SK-N-SH (cell line): ENCODE data around the gene BIRC7. TPM values are rescaled to one million over a fixed set of nuclear protein-coding genes. Genes with fewer than 3 reads are reported as not detected.
A peak's percentile ranks its signal among the peaks of the same experiment; 100 is the strongest.

ENCODE experiments used
- CTCF ChIA-PET: fragments of 300-600, 350-600 bp; formaldehyde crosslinking; extraction: SDS; loops from one replicate; lab custom pipeline; 2021; lab: Yijun Ruan, JAX
- POLR2A ChIA-PET: fragments of 350-600 bp; sonication (Branson Sonifier 250); formaldehyde crosslinking; extraction: SDS; loops from one replicate; lab custom pipeline; 2020; ENCODE audit warnings: antibody characterized with exemption, inconsistent platforms; lab: Yijun Ruan, JAX
- DNase-seq: peaks from one replicate; pipeline ENCODE4 v3.0.0; 2012
- H2AFZ ChIP-seq: fragments of 200-600 bp; sonication (generic); 2 replicates; pipeline ENCODE4 v1.8.1; 2016; ENCODE audit warnings: antibody characterized with exemption, mild to moderate bottlenecking, low read depth
- H3F3A ChIP-seq: fragments of 200-600 bp; sonication (generic); replicated peaks from 2 replicates; pipeline ENCODE3; 2016; ENCODE audit warnings: antibody characterized with exemption, mild to moderate bottlenecking; ENCODE audit not compliant: insufficient read depth
- H3K27ac ChIP-seq, 2 experiments: fragments of 200-500 bp in 1 of 2; fragments of 200-600 bp in 1 of 2; sonication (Bioruptor generic) in 1 of 2; sonication (generic), shearing (Covaris generic) in 1 of 2; 2 replicates each; pipeline versions ENCODE4 v1.5.1 to v1.6.1; 2014 to 2016; ENCODE audit warnings: low read depth in 2 of 2, inconsistent platforms in 1 of 2, low read length in 1 of 2, mild to moderate bottlenecking in 1 of 2, mixed read lengths in 1 of 2
- H3K27me3 ChIP-seq: fragments of 200-600 bp; sonication (generic), shearing (Covaris generic); 2 replicates; pipeline ENCODE4 v1.6.1; 2016; ENCODE audit warnings: mixed run types; ENCODE audit not compliant: insufficient read depth
- H3K36me3 ChIP-seq, 2 experiments: fragments of 200-500 bp in 1 of 2; fragments of 200-600 bp in 1 of 2; sonication (Bioruptor generic) in 1 of 2; sonication (generic) in 1 of 2; replicated peaks in 1 of 2; 2 replicates each; pipeline versions ENCODE3 to v1.5.1; 2014 to 2016; ENCODE audit warnings: low read length in 1 of 2, mild to moderate bottlenecking in 1 of 2; ENCODE audit not compliant: insufficient read depth in 2 of 2, control insufficient read depth in 1 of 2
- H3K4me1 ChIP-seq, 2 experiments: fragments of 200-500 bp in 1 of 2; fragments of 200-600 bp in 1 of 2; sonication (Bioruptor generic) in 1 of 2; sonication (generic), shearing (Covaris generic) in 1 of 2; 2 replicates each; pipeline versions ENCODE4 v1.5.1 to v1.6.1; 2014 to 2016; ENCODE audit warnings: low read depth in 1 of 2, low read length in 1 of 2, mixed run types in 1 of 2; ENCODE audit not compliant: insufficient read depth in 2 of 2, control insufficient read depth in 1 of 2
- H3K4me2 ChIP-seq: fragments of 200-600 bp; sonication (generic), shearing (Covaris generic); 2 replicates; pipeline ENCODE4 v1.6.1; 2017; ENCODE audit warnings: mixed run types
- H3K4me3 ChIP-seq, 2 experiments: fragments of 200-500 bp in 1 of 2; fragments of 200-600 bp in 1 of 2; sonication (Bioruptor generic) in 1 of 2; sonication (generic), shearing (Covaris generic) in 1 of 2; 2 replicates each; pipeline versions ENCODE4 v1.5.1 to v1.8.1; 2014 to 2016; ENCODE audit warnings: low read depth in 2 of 2, inconsistent platforms in 1 of 2, low read length in 1 of 2, mild to moderate bottlenecking in 1 of 2, mixed read lengths in 1 of 2, moderate library complexity in 1 of 2
- H3K79me2 ChIP-seq: fragments of 200-600 bp; sonication (generic); 2 replicates; pipeline ENCODE4 v1.8.1; 2017; ENCODE audit warnings: mild to moderate bottlenecking; ENCODE audit not compliant: insufficient read depth
- H3K9ac ChIP-seq: fragments of 200-600 bp; sonication (generic); 2 replicates; pipeline ENCODE4 v1.6.1; 2017; ENCODE audit warnings: mixed run types
- H3K9me2 ChIP-seq: fragments of 200-600 bp; sonication (generic); 2 replicates; pipeline ENCODE4 v1.6.1; 2017; ENCODE audit warnings: mixed run types
- H3K9me3 ChIP-seq: fragments of 200-600 bp; sonication (generic); 2 replicates; pipeline ENCODE4 v1.6.1; 2017; ENCODE audit warnings: mixed run types, mild to moderate bottlenecking, moderate library complexity
- H4K20me1 ChIP-seq: fragments of 200-600 bp; sonication (generic); 2 replicates; pipeline ENCODE4 v1.6.1; 2017; ENCODE audit warnings: mild to moderate bottlenecking, mixed run types; ENCODE audit not compliant: insufficient read depth
- EP300 ChIP-seq, 2 experiments: IDR thresholded peaks; 2 replicates each; pipeline versions ENCODE4 v1.4.0 to v1.6.1; 2012; ENCODE audit warnings: borderline replicate concordance in 1 of 2, low read depth in 1 of 2, low read length in 1 of 2
- FOSL2 ChIP-seq: IDR thresholded peaks from 2 replicates; pipeline ENCODE4 v1.4.0; 2012; ENCODE audit warnings: low read depth, mild to moderate bottlenecking, moderate library complexity, borderline replicate concordance
- JUND ChIP-seq: IDR thresholded peaks from 2 replicates; pipeline ENCODE4 v1.4.0; 2012
- POLR2AphosphoS5 ChIP-seq: IDR thresholded peaks from 2 replicates; pipeline ENCODE4 v1.6.1; 2012; ENCODE audit warnings: low read depth, low read length
- RAD21 ChIP-seq: IDR thresholded peaks from 2 replicates; pipeline ENCODE4 v1.6.1; 2012; ENCODE audit warnings: mild to moderate bottlenecking, low read length
- RXRA ChIP-seq: IDR thresholded peaks from 2 replicates; pipeline ENCODE4 v1.4.0; 2012; ENCODE audit warnings: low read depth, mild to moderate bottlenecking, borderline replicate concordance
- SIN3A ChIP-seq: IDR thresholded peaks from 2 replicates; pipeline ENCODE4 v1.6.1; 2012; ENCODE audit warnings: low read depth, mild to moderate bottlenecking, low read length, moderate library complexity, borderline replicate concordance
- SMC3 ChIP-seq: IDR thresholded peaks from 2 replicates; pipeline ENCODE4 v1.6.1; 2012; ENCODE audit warnings: low read depth, low read length, improper control_type of control experiment
- TCF12 ChIP-seq: IDR thresholded peaks from 2 replicates; pipeline ENCODE4 v1.4.0; 2012
- WGBS: methylation state at CpG from one replicate; pipeline ENCODE4 v1.1.6; 2017; ENCODE audit warnings: low lambda C conversion rate; 5-methylcytosine and 5-hydroxymethylcytosine counted together
- polyA plus RNA-seq, 3 experiments: library from polyadenylated mRNA; depleted of rRNA; stranded (reverse); fragments of >200 nt; gene quantifications; 2 replicates each; pipeline ENCODE4 v1.2.3, GENCODE V29; 2012
- TF ChIP-seq, protein P1 (sequence below): fragments of 200-600 bp; sonication (generic); IDR thresholded peaks from 2 replicates; pipeline ENCODE4 v1.6.1; 2017; ENCODE audit warnings: antibody characterized with exemption, mild to moderate bottlenecking, moderate library complexity
- TF ChIP-seq, protein P2 (sequence below): IDR thresholded peaks from 2 replicates; pipeline ENCODE4; 2012
- TF ChIP-seq, protein P3 (sequence below): fragments of 150-350 bp; IDR thresholded peaks from 2 replicates; pipeline ENCODE4 v1.6.1; 2016; ENCODE audit warnings: mild to moderate bottlenecking, low read depth, low read length

Gene BIRC7
- polyA plus RNA-seq, 1 of the 3 experiments (the other 2 are of a cell fraction), result not detected

DNA sequence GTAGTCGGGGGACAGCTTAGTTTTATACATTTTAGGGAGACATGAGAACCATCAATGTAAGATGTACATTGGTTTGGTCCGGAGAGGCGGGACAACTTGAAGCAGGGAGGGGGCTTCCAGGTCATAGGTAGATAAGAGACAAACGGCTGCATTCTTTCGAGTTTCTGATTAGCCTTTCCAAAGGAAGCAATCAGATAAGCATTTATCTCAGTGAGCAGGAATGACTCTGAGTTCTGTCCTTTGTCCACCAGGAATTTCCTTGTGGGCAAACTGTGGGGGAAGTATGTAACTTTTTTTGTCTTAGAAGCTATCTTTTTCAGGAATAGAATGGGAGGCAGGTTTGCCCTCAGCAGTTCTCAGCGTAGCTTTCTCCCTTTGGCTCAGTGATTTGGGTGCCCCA is 21.2 kb upstream of the BIRC7 start:
- Histone ChIP-seq H2AFZ (no peak overlapping the region), H3F3A (no peaks in the 10 kb centered on the region), H3K9ac (peak overlapping the region; percentile 87; the same call in 1 of the 2 replicates), H3K79me2 (peaks cover 62% of the 10 kb centered on the region), H3K4me1 (peaks cover 10 to 21% of the 10 kb centered on the region in 2 experiments; a peak in 3 of 4 replicates), H3K36me3 (peaks cover 35 to 41% of the 10 kb centered on the region in 2 experiments), H4K20me1 (peaks cover 55% of the 10 kb centered on the region), H3K9me3 (no peaks in the 10 kb centered on the region)
- POLR2A ChIA-PET, result no interaction called here
- 76% methylated on average over 6 of the region's 6 CpGs for WGBS
- TF ChIP-seq RXRA, result no peak
- TF ChIP-seq, protein P1, sequence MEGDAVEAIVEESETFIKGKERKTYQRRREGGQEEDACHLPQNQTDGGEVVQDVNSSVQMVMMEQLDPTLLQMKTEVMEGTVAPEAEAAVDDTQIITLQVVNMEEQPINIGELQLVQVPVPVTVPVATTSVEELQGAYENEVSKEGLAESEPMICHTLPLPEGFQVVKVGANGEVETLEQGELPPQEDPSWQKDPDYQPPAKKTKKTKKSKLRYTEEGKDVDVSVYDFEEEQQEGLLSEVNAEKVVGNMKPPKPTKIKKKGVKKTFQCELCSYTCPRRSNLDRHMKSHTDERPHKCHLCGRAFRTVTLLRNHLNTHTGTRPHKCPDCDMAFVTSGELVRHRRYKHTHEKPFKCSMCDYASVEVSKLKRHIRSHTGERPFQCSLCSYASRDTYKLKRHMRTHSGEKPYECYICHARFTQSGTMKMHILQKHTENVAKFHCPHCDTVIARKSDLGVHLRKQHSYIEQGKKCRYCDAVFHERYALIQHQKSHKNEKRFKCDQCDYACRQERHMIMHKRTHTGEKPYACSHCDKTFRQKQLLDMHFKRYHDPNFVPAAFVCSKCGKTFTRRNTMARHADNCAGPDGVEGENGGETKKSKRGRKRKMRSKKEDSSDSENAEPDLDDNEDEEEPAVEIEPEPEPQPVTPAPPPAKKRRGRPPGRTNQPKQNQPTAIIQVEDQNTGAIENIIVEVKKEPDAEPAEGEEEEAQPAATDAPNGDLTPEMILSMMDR, result no peak
- TF ChIP-seq RAD21, result no peak
- TF ChIP-seq FOSL2, result no peak
- no peak for TF ChIP-seq TCF12
- no peak for TF ChIP-seq SIN3A
- TF ChIP-seq JUND, result no peak
- TF ChIP-seq SMC3, result no peak
- TF ChIP-seq POLR2AphosphoS5, result no peak
- TF ChIP-seq EP300 (IDR thresholded peaks at IDR 0.05; ENCODE audit: borderline replicate concordance in 1 of 2, low read depth in 1 of 2, low read length in 1 of 2), result no peak
- TF ChIP-seq, protein P2, sequence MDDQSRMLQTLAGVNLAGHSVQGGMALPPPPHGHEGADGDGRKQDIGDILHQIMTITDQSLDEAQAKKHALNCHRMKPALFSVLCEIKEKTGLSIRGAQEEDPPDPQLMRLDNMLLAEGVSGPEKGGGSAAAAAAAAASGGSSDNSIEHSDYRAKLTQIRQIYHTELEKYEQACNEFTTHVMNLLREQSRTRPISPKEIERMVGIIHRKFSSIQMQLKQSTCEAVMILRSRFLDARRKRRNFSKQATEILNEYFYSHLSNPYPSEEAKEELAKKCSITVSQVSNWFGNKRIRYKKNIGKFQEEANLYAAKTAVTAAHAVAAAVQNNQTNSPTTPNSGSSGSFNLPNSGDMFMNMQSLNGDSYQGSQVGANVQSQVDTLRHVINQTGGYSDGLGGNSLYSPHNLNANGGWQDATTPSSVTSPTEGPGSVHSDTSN, result no peak
- TF ChIP-seq, protein P3, sequence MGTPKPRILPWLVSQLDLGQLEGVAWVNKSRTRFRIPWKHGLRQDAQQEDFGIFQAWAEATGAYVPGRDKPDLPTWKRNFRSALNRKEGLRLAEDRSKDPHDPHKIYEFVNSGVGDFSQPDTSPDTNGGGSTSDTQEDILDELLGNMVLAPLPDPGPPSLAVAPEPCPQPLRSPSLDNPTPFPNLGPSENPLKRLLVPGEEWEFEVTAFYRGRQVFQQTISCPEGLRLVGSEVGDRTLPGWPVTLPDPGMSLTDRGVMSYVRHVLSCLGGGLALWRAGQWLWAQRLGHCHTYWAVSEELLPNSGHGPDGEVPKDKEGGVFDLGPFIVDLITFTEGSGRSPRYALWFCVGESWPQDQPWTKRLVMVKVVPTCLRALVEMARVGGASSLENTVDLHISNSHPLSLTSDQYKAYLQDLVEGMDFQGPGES, result no peak
- TF ChIP-seq, all 33 proteins: peak for 0
- DNase-seq, result no peak
- CTCF ChIA-PET, result interaction anchor here (1.0 to 6.8 kb wide), 10 partner anchors 8 to 315 kb away, joined by 3 to 52 read pairs (median 4); no protein-coding TSS in a partner anchor
- Histone ChIP-seq H3K27ac (no peak overlapping the region), H3K4me2 (peak overlapping the region; percentile 80), H3K4me3 (peak overlapping the region; percentile 58 to 82; a peak in 2 of 4 replicates), H3K27me3 (no peaks in the 10 kb centered on the region), H3K9me2 (no peaks in the 10 kb centered on the region)
